GM19395 (cell line): ENCODE results near the gene UBXN6.

Experiments used
- ATAC-seq: cut with Tn5 transposase; IDR thresholded peaks from one replicate; pipeline ENCODE4 v1.9.1; 2021; ENCODE audit warnings: mild to moderate bottlenecking, moderate library complexity; ENCODE audit not compliant: unreplicated experiment

UBXN6 gene

DNA sequence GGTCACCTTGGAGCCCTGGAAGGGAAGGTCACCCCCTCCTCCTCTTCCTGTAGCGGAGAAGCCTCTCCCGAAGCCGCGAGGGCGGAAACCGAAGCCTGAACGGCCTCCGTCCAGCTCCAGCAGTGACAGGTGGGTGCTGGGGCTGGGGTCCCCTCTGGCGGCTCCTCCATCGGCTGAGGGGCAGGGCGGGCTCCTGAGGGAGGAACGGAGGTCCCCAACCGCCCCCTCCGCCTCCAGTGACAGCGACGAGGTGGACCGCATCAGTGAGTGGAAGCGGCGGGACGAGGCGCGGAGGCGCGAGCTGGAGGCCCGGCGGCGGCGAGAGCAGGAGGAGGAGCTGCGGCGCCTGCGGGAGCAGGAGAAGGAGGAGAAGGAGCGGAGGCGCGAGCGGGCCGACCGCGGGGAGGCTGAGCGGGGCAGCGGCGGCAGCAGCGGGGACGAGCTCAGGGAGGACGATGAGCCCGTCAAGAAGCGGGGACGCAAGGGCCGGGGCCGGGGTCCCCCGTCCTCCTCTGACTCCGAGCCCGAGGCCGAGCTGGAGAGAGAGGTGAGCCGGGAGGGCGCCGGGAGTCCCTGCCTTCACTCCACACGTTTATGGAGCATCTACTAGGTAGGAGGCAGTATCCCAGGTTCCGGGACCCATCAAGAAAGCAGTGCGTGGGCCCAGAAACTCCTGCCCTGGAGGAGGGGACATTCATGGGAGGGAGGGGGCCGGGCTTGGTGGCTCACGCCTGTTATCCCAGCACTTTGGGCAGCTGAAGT, 36.5 kb upstream of the UBXN6 start:
- no peak for ATAC-seq

DNA sequence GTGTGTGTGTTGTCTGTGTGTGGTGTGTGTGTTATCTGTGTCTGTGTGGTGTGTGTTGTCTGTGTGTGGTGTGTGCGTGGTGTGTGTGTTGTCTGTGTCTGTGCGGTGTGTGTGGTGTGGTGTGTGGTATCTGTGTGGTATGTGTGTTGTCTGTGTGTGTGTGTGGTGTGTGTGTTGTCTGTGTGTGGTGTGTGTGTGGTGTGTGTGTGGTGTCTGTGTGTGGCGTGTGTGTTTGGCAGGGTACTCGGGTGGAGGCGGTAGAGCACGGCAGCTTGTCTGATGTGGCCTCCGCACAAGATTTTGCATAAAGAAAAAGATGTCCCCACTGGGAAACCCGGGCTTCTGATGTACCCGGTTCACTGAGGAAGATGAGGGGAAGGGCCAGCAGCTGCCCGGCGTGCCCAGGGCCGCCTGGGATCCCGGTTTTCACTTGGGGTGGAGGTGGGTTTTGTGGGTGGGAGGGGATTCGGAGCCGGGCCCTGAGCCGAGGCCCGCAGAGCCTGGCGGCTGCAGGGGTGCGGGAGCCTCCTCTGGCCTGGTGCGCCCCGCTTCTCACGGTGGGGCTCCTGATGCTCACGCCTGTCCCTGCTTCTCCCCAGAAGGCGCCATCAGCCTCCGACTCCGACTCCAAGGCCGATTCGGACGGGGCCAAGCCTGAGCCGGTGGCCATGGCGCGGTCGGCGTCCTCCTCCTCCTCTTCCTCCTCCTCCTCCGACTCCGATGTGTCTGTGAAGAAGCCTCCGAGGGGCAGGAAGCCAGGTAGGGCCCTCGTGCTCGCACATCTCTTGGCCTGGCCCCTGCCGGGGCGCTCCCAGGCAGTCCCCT, 35.7 kb upstream of the UBXN6 start:
- ATAC-seq, result no peak

DNA sequence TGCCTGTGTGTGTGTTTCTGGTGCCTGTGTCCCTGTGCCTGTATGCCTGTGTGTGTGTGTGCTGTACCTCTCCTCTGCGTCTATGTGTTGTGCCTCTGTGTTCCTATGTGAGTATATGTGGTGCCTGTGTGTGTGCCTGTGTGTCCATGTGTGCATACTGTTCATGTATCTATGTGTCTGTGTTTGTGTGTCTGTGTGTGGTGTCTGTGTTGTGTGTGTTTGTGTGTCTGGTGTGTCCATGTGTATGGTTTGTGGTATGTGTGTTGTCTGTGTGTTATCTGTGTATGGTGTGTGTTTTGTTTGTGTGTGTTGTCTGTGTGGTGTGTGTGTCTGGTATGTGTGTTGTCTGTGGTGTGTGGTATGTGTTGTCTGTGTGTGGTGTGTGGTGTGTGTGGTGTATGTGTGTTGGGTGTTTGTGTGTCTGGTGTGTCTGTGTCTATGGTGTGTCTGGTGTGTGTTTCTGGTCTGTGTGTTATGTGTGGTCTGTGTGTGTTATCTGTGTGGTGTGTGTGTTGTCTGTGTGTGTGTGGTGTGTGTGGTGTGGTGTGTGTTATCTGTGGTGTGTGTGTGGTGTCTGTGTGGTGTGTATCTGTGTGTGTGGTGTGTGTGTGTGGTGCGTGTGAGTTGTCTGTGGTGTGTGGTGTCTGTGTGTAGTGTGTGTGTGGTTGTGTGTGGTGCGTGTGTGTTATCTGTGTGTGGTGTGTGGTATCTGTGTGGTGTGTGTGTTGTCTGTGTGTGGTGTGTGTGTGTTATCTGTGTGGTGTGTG, 34.9 kb upstream of the UBXN6 start:
- ATAC-seq, result no peak

DNA sequence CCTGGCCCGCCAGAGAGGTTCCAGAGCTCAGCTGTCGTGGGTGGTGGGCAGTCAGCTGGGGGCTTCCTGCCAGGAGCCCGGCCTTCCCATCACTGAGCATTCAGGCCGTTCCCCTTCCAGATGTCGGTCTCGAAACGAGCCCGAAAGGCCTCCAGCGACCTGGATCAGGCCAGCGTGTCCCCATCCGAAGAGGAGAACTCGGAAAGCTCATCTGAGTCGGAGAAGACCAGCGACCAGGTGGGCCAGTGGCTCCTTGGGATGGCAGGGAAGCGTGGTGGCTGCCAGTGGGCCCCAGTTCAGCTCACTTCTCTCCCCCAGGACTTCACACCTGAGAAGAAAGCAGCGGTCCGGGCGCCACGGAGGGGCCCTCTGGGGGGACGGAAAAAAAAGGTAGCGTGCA, 33.9 kb upstream of the UBXN6 start:
- no peak for ATAC-seq

DNA sequence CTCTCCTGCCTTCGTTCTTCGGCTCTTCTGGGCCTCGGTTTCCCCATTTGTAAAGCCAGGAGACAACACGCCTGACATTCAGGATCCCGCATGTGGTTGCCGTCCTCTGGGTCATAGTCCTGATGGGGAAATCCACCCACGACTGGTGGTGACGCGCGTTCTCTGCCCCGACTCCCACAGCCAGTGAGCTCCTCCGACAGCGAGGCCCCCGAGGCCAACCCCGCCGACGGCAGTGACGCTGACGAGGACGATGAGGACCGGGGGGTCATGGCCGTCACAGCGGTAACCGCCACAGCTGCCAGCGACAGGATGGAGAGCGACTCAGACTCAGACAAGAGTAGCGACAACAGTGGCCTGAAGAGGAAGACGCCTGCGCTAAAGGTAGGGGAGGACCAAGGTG, 30.9 kb upstream of the UBXN6 start:
- no peak for ATAC-seq

DNA sequence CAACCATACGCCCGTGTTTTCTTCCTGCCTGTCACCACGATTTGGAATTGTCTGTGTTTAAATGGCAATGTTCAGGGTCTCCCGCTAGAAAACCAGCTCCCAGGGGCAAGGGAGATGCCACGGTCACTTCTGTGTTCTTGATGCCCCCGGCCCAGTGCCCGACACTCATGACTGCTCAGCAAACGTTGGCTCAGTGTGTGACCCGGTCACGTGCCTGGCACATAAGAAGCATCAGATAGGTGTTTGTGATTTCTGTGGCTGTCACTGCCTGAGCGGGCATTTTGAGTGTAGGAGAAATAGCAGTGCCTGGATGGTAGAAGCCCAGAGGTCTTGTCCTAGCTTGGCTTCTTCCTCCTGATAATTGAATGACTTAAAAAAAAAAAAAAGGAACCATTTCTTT, 30.0 kb upstream of the UBXN6 start:
- ATAC-seq, result no peak

DNA sequence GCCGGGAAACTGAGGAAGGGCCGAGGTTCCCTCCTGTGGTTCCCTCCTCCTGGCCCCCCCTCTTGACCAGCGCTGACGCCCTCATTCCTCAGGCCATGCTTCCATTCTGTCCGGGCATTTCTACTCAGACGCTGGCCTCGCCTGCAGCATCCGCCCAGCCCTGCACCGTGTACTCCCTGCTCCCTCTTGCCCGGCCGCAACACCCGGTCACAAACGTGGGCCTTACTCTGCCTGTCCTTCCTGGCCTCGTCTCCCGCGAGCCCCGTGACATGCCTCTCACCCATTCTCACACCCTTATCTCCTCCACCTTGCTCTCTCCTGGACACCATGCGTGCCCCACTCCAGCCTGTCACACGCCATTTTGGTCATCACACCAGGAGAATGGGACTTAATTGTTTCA, 25.8 kb upstream of the UBXN6 start:
- no peak for ATAC-seq

DNA sequence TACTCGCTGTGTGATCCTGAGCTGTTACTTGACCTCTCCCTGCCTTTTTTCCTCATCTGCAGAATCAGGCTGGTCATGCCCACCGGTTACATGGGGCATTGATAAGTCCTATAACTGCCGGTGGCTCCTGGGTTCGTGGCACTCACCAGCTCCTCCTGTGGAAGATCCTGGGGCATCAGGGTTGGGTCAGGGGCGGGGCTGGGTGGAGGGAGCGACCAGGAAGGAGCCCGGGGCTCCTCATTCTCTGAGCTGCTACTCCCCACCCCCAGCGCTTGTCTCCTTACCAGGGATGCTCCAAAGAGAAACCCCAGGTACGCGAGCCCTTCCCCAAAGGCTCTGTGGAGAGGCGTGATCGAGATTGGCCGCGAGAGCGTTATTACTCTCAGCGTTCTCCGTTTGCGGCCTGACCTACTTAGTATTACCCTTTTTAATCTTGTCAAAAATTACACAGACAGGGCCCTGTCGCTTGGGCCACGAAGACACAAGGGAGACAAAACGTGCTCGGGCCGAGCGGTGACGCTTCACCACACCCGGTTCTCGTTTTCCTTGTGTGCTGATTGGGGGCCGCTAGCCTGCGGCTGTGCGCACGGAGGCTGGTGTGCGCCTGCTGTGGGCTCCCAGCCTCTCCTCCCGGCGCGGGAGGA, 25.2 kb upstream of the UBXN6 start:
- ATAC-seq, result no peak

DNA sequence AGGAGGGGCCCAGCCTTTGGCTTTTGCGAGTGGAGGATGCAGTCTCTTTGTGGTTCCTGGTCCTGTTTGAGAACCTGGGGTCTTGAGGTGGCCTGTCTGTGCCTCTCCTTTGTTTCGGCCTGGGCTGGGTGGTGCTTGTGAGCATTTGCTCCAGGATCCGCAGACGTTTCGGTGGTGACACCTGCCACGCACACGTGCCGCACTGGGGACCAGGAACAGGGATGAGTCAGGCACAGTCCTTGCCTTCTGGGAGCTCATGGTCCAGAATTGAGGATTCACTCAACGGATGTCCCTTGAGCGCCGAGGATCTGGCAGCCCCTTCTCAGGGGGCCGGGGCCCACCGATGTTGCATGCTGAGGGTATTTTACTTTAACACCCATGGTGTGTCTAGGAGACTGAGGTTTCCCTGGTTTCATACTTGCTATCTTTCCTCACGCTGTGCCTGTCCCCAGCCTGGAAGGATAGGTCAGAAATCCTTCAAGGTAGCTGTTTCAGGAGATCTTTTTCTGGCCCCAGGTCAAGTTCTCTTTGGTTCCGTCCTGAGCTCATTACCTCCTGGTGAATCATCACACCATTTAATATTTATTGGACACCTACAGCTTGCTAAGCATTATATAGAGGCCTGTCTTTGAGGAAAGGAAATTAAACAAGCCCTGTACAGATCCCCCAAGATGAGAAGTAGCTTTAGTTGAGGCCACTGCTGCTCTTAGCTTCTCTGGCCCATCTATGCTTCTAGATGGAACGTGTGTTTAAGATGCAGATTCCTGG, 19.6 kb upstream of the UBXN6 start:
- ATAC-seq, result no peak

DNA sequence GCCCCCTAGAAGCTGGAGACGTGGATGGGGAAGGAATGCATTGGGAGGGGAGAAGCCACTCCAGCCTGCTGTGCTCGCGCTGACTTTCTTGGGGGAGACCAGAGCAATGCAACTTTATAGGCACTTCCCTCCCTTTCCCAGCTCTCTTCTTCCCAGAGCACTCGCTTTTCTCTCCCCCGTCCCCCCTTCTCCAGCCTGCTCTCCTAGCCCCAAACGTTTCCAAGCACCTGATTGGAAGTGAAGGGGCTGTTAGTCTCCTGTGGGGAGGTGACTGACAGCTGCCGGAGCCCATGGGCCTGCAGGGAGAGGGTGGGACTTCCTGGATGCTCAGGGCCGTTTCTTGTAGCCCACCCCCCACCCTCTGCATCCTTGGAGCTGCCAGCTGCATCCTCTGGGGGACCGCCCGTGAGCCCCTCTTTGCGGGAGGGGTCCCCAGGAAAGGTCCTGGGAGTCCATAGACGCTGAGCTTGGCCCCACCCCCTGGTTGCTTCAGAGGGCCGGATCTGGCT, 17.0 kb upstream of the UBXN6 start:
- ATAC-seq, result no peak

DNA sequence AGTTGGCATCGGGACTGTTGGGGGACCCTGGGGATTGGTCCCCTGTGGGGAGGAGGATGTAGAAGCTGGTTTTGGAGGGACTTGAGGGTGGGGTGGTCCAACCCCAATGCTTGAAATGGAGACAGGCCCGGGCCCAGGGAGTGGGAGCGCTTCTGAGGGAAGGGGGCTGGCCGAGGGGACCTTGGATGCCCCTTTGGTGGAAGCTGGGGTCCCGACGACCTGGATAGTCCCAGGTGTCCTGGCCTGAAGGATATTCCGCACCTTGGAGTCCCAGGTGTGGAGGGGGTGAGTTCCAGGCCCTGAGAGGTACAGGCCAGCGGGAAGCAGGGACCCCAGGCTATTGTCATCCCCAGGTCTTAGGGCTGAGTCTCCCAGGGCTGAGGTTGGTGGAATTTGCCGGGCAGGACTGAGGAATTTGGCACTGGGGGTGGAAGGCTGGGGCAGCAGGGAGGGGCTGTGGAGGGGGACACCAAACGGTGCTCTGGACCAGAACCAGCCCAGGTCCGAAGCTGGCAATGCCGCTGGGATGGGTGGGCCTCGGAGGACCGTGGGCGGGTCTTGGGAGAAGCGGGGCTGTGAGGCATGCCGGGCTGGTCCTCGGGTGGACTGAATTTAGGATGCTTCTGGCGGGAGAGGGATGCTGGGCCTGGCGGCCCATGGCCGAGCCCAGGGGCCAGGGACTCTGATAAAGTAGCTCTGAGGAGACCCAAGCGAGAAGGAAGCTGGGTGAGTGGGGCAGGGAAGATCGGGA, 16.3 kb upstream of the UBXN6 start:
- ATAC-seq, result no peak

DNA sequence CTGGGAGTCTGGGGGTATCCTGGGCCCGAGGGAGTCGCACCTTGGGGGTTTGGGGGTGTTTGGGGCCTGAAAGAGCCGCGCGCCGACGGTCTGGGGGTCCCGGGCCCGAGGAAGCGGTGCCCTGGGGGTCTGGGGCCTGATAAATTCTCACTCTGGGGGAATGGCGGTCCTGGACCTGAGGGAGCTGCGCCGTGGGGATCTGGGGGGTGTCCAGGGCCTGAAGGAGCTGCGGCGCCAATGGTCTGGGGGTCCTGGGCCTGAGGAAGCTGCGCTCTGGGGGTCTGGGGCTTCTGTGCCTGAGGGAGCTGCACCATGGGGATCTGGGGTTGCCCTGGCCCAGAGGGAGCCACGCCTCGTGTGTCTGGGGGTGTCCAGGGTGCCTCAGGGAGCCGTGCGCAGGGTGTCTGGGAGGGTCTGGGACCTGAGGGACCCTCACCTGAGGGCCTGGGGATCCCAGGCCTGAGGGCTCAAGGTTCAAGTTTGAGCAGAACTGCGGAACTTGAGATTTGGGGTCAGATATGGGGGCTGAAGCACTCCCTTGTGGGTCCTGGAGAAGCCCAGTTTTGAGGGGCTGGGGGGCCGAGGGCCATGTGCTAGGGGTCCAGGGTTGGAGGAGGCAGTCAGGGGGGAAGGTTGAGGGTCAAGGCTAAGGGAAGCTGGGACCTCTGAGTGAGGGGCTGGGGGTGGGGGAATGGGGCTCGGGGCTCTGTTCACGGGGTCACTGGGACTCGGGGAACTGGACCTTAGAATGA, 15.6 kb upstream of the UBXN6 start:
- no peak for ATAC-seq

DNA sequence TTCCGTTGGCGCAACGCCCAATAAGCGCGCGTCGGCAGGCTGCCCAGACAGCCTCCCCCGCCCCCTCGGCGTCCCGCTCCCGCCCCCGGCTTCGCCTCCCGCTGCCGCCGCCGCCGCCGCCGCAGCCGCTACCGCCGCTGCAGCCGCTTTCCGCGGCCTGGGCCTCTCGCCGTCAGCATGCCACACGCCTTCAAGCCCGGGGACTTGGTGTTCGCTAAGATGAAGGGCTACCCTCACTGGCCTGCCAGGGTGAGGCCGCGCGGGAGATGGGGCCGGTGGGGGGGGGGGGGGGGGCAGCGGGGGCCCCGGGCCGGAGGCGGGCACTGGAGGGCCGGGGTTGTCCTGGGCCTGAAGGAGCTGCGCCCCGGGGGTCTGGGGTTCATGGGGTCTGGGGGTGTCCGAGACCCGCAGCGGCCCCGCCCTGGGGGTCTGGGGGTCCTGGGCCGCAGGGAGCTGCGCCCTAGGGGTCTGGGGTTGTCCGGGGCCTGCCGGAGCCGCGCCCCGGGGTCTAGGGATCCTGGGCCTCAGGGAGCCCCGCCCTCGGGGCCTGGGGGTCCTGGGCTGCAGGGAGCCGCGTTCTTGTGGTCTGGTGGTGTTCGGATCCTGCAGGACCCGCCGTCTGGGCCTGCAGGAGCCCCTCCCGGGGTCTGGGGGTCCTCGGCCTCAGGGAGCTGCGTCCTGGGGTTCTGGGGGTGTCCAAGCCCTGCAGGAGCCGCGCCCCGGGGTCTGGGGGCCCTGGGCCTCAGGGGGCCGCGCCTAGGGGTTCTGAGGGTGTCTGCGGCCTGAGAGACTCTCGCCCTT, 14.8 kb upstream of the UBXN6 start, which contains the start of gene HDGFL2:
Gene HDGFL2, plus strand, starts transcription at position 124 of the 801 bp plus-strand sequence. Its CDS starts 54 bp downstream, at position 178.
- ATAC-seq, result no peak

DNA sequence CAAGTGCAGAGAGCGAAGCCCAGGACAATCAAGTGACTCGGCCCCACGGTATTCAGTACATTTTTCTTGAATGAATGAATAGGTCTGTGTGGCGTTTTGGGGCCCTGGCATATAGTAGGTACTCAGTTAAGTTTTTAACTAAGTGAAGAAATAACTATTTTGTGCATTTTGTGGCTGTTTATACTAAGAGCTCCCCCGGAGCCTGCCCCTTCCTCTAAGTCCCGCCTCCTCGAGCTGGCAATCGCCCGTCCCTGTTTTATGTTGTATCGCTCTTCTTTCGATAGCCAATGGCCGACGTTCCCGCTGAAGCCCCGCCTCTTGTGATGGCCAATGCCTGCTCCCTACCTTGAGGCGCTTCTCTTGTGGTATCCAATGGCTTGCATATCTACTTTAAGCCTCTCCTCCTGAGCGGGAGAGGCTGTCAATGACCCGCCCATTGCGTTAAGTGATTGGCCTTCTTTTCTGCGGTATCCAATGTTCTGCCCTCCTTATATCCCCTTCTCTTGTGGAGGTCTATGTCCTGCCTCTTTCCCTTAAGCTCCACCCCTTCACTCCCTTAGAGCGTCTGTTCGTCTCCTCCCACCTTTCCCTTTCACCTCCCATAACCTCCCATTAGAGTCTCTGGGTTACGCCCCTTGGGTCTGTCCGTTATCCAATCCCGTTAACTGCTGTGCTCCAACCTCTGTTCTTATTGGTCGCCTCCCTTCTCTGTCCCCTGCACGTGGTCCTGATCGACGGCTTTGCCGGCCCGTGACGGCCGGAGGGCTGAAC, 14.0 kb upstream of the UBXN6 start:
- peak; percentile 87 for ATAC-seq

DNA sequence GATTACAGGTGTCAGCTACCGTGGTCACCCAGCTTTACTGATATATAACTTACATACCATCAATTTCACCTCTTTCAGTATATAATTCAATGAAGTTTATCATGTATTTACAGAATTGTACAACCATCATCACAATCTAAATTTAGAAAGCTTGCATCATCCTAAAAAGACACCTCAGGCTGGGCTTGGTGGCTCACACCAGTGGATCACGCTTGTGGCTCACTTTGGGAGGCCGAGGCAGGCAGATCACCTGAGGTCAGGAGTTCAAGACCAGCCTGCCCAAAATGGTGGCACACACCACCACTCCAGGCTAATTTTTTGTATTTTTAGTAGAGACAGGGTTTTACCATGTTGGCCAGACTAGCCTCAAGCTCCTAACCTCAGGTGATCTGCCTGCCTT, 10.2 kb upstream of the UBXN6 start:
- no peak for ATAC-seq

DNA sequence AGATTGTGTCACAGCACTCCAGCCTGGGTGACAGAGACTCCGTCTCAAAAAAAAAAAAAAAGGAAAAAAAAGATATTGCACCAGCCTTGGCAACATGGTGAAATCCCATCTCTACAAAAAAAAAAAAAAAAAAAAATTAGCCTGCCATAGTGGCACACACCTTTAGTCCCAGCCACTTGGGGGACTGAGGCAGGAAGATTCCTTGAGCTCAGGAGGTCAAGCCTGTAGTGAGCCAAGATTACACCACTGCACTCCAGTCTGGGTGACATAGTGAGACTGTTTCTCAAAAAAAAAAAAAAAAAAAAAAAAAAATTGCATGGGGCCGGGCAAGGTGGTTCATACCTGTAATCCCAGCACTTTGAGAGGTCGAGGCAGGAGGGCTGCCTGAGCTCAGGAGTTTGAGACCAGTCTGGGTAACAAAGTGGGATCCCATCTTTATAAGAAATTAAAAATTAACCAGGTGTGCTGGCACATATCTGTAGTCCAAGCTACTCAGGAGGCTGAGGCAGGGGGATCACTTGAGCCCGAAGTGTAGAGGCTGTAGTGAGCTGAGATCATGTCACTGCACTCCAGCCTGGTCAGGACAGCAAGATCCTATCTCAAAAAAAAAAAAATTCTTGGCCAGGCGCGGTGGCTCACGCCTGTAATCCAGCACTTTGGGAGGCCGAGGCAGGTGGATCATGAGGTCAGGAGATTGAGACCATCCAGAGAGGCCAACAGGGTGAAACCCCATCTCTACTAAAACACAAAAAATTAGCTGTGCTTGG, 7.4 kb upstream of the UBXN6 start:
- ATAC-seq, result no peak
